ENCODE measurements around the gene ABLIM1.

DNA sequence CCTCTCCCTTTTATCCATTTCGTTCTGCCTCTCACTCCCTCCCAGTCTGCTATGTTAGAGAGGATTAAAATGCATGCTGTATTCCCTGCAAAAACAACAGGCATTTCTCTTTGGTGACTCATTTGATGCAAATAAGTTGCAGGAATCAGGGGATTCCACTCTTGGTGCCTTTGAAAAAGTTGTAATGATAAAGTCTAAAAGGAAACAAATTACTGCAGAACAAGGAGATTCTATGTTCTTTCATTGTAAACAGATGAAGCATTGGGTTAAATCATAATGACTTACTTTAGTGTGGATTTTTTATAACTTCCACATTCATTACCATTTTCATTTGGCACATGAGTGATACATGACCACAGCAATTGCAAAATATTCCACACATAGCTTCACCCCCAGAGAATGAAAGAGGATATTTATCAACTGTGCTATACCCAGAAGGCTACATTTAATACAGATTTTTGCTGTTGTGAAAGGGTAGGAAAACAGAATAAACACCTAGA, 33.4 kb upstream of the ABLIM1 start:
- TF ChIP-seq GATA2 (IDR thresholded peaks at IDR 0.05; ENCODE audit: low read depth, low read length) (no peak), GATA3 (IDR thresholded peaks at IDR 0.05; ENCODE audit: low read depth, low read length) (no peak)
